NB4 (cell line): ENCODE data around the gene PODN.

Experiments
- MYC ChIP-seq: IDR thresholded peaks from 2 replicates; pipeline ENCODE4 v1.6.1; 2011; ENCODE audit warnings: low read depth, low read length
- TF ChIP-seq, protein P1 (sequence below): IDR thresholded peaks from one replicate; pipeline ENCODE4 v1.5.1; 2012; ENCODE audit warnings: low read depth, low read length
- TF ChIP-seq, protein P2 (sequence below): IDR thresholded peaks from 2 replicates; pipeline ENCODE4 v1.6.1; 2011; ENCODE audit warnings: low read depth, low read length

DNA sequence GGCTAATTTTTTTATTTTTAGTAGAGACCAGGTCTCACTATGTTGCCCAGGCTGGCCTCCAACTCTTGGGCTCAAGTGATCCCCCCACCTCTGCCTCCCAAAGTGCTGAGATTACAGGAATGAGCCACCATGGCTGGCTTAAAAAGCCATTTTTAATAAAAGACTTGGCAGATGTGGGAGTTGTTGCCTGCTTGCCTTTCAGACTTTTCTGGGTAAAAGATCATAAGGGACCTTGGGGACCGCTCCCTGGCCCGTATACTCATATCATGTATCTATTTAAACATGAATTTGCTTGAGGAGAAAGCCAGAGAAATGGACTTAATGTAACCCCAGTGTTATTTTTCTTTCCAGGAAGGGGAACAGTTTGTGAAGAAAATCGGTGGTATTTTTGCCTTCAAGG is 23.4 kb upstream of the PODN start:
- TF ChIP-seq, protein P1, sequence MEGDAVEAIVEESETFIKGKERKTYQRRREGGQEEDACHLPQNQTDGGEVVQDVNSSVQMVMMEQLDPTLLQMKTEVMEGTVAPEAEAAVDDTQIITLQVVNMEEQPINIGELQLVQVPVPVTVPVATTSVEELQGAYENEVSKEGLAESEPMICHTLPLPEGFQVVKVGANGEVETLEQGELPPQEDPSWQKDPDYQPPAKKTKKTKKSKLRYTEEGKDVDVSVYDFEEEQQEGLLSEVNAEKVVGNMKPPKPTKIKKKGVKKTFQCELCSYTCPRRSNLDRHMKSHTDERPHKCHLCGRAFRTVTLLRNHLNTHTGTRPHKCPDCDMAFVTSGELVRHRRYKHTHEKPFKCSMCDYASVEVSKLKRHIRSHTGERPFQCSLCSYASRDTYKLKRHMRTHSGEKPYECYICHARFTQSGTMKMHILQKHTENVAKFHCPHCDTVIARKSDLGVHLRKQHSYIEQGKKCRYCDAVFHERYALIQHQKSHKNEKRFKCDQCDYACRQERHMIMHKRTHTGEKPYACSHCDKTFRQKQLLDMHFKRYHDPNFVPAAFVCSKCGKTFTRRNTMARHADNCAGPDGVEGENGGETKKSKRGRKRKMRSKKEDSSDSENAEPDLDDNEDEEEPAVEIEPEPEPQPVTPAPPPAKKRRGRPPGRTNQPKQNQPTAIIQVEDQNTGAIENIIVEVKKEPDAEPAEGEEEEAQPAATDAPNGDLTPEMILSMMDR = no peak
- TF ChIP-seq, protein P2, sequence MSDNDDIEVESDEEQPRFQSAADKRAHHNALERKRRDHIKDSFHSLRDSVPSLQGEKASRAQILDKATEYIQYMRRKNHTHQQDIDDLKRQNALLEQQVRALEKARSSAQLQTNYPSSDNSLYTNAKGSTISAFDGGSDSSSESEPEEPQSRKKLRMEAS = no peak
- no peak for TF ChIP-seq MYC
